Caco-2 (cell line): ENCODE results near the gene SMPD1. TPM values are rescaled to one million over a fixed set of nuclear protein-coding genes. Genes with fewer than 3 reads are reported as not detected.

ENCODE experiments used
- BruUV-seq: library from RNA; stranded (reverse); fragments of 400-500 nt; replicated peaks from 2 replicates; lab custom pipeline; 2021; lab: Mats Ljungman, UMichigan
- CTCF ChIA-PET: fragments of 300-600 bp; sonication (Branson Sonifier 250); formaldehyde crosslinking; loops from one replicate; lab custom pipeline; 2022; ENCODE audit warnings: antibody characterized with exemption; lab: Charles Lee
- POLR2A ChIA-PET: fragments of 300-600 bp; sonication (Branson Sonifier 250); formaldehyde crosslinking; loops from one replicate; lab custom pipeline; 2022; ENCODE audit warnings: antibody characterized with exemption; lab: Charles Lee
- DNase-seq, 2 experiments: peaks; one replicate each; pipeline versions ENCODE4 v3.0.0 to v3.0.0-alpha.2; 2020 to 2022
- H3K27me3 ChIP-seq: replicated peaks from 2 replicates; pipeline ENCODE4 v1.6.0; 2011; ENCODE audit warnings: low read length; ENCODE audit not compliant: control insufficient read depth, insufficient read depth
- H3K36me3 ChIP-seq: 2 replicates; pipeline ENCODE4 v1.5.1; 2011; ENCODE audit warnings: low read length; ENCODE audit not compliant: control insufficient read depth, insufficient read depth
- H3K4me1 ChIP-seq: fragments of 250-450 bp; sonication (Bioruptor Pico); 2 replicates; pipeline ENCODE4 v1.5.1; 2020; ENCODE audit warnings: mild to moderate bottlenecking
- H3K4me3 ChIP-seq: 2 replicates; pipeline ENCODE4 v1.5.1; 2011; ENCODE audit warnings: low read depth, mild to moderate bottlenecking, control low read depth, low read length
- H3K9me3 ChIP-seq: fragments of 250-450 bp; sonication (Bioruptor Pico); 2 replicates; pipeline ENCODE4 v1.5.1; 2020; ENCODE audit warnings: mild to moderate bottlenecking, moderate library complexity
- H3K27ac Mint-ChIP-seq: one replicate; pipeline ENCODE4 v1.8.0; 2022; ENCODE audit warnings: mixed read lengths; ENCODE audit not compliant: unreplicated experiment
- H3K27me3 Mint-ChIP-seq: one replicate; pipeline ENCODE4 v1.8.0; 2022; ENCODE audit warnings: mixed read lengths; ENCODE audit not compliant: insufficient read depth, unreplicated experiment
- H3K36me3 Mint-ChIP-seq: one replicate; pipeline ENCODE4 v1.8.0; 2022; ENCODE audit warnings: mild to moderate bottlenecking, mixed read lengths; ENCODE audit not compliant: insufficient read depth, unreplicated experiment
- H3K4me1 Mint-ChIP-seq: one replicate; pipeline ENCODE4 v1.8.0; 2022; ENCODE audit warnings: low read depth, mixed read lengths; ENCODE audit not compliant: unreplicated experiment
- H3K4me3 Mint-ChIP-seq: one replicate; pipeline ENCODE4 v1.8.0; 2022; ENCODE audit warnings: mild to moderate bottlenecking, moderate library complexity, mixed read lengths; ENCODE audit not compliant: unreplicated experiment
- H3K9me3 Mint-ChIP-seq: one replicate; pipeline ENCODE4 v1.8.0; 2022; ENCODE audit warnings: mixed read lengths; ENCODE audit not compliant: unreplicated experiment
- CTCF ChIP-seq, 2 experiments: fragments of 200-600 bp in 1 of 2; IDR thresholded peaks; 1 replicate in 1 of 2; 2 replicates in 1 of 2; pipeline versions ENCODE4 v1.5.1 to v1.8.0; 2011 to 2022; ENCODE audit warnings: antibody characterized with exemption in 1 of 2, control low read depth in 1 of 2, inconsistent platforms in 1 of 2, low read depth in 1 of 2, low read length in 1 of 2, mild to moderate bottlenecking in 1 of 2, moderate library complexity in 1 of 2; ENCODE audit not compliant: insufficient read depth in 1 of 2, severe bottlenecking in 1 of 2, unreplicated experiment in 1 of 2
- intact Hi-C: fragments of 100-400 bp; cut with micrococcal nuclease; formaldehyde crosslinking; loops from one replicate; pipeline ENCODE4 v1.10.0; 2022; ENCODE audit not compliant: unreplicated experiment
- total RNA-seq: library from RNA; stranded (reverse); gene quantifications from 2 replicates; pipeline ENCODE4 v1.2.3, GENCODE V29; 2022

Gene SMPD1
- total RNA-seq, 1 experiment from 2014 or later, result 41.9 TPM

GRCh38 chr11:6433998-6434660, 43.9 kb downstream of the SMPD1 start:
- ChIA-PET POLR2A (no interaction called here), CTCF (no interaction called here)
- no peak overlapping the region for H3K4me3 ChIP-seq
- H3K4me1 Mint-ChIP-seq, result peaks cover 15% of the 10 kb centered on the region
- no peak overlapping the region for H3K4me3 Mint-ChIP-seq
- no peaks in the 10 kb centered on the region for H3K9me3 Mint-ChIP-seq
- TF ChIP-seq CTCF (IDR thresholded peaks at IDR 0.05; ENCODE audit: insufficient read depth in 1 of 2, low read depth in 1 of 2, low read length in 1 of 2, severe bottlenecking in 1 of 2, unreplicated experiment in 1 of 2), result no peak
- no peaks in the 10 kb centered on the region for H3K27me3 Mint-ChIP-seq
- H3K36me3 ChIP-seq, result no peaks in the 10 kb centered on the region
- H3K27me3 ChIP-seq, result no peaks in the 10 kb centered on the region
- H3K9me3 ChIP-seq, result no peaks in the 10 kb centered on the region
- intact Hi-C loops, result no loop called here
- no peaks in the 10 kb centered on the region for H3K36me3 Mint-ChIP-seq
- BruUV-seq, result no TSS peak
- peaks cover 12% of the 10 kb centered on the region for H3K4me1 ChIP-seq
- H3K27ac Mint-ChIP-seq, result no peak overlapping the region
- DNase-seq, result no peak

GRCh38 chr11:6437423-6437822, 47.1 kb downstream of the SMPD1 start:
- no peak for DNase-seq
- intact Hi-C loops, result no loop called here
- no peaks in the 10 kb centered on the region for H3K9me3 Mint-ChIP-seq
- CTCF ChIA-PET, result interaction anchor here (0.6 to 2.3 kb wide), 4 partner anchors 8 to 58 kb away, joined by 3 to 11 read pairs (median 4); partner anchors contain the start of genes ARFIP2 and TIMM10B
- Histone ChIP-seq H3K4me1 (peaks cover 41% of the 10 kb centered on the region), H3K4me3 (no peak overlapping the region), H3K36me3 (no peaks in the 10 kb centered on the region), H3K27me3 (no peaks in the 10 kb centered on the region), H3K9me3 (no peaks in the 10 kb centered on the region)
- no peaks in the 10 kb centered on the region for H3K27me3 Mint-ChIP-seq
- POLR2A ChIA-PET, result no interaction called here
- no peak for TF ChIP-seq CTCF (IDR thresholded peaks at IDR 0.05; ENCODE audit: insufficient read depth in 1 of 2, low read depth in 1 of 2, low read length in 1 of 2, severe bottlenecking in 1 of 2, unreplicated experiment in 1 of 2)
- BruUV-seq, result no TSS peak
- no peak overlapping the region for H3K27ac Mint-ChIP-seq
- no peaks in the 10 kb centered on the region for H3K36me3 Mint-ChIP-seq
- H3K4me3 Mint-ChIP-seq, result no peak overlapping the region
- H3K4me1 Mint-ChIP-seq, result peaks cover 15% of the 10 kb centered on the region

GRCh38 chr11:6437993-6438392, 47.7 kb downstream of the SMPD1 start:
- DNase-seq, result no peak
- peaks cover 15% of the 10 kb centered on the region for H3K4me1 Mint-ChIP-seq
- no peaks in the 10 kb centered on the region for H3K9me3 Mint-ChIP-seq
- H3K27ac Mint-ChIP-seq, result no peak overlapping the region
- no peaks in the 10 kb centered on the region for H3K36me3 ChIP-seq
- POLR2A ChIA-PET, result no interaction called here
- H3K9me3 ChIP-seq, result no peaks in the 10 kb centered on the region
- H3K4me1 ChIP-seq, result peaks cover 41% of the 10 kb centered on the region
- intact Hi-C loops, result no loop called here
- CTCF ChIA-PET, result interaction anchor here (0.6 to 8.4 kb wide), 5 partner anchors 11 to 75 kb away, joined by 3 to 190 read pairs (median 7); no protein-coding TSS in a partner anchor
- no peaks in the 10 kb centered on the region for H3K36me3 Mint-ChIP-seq
- no peak overlapping the region for H3K4me3 Mint-ChIP-seq
- no peak overlapping the region for H3K4me3 ChIP-seq
- no TSS peak for BruUV-seq
- no peaks in the 10 kb centered on the region for H3K27me3 ChIP-seq
- no peak for TF ChIP-seq CTCF (IDR thresholded peaks at IDR 0.05; ENCODE audit: insufficient read depth in 1 of 2, low read depth in 1 of 2, low read length in 1 of 2, severe bottlenecking in 1 of 2, unreplicated experiment in 1 of 2)
- H3K27me3 Mint-ChIP-seq, result no peaks in the 10 kb centered on the region
